HG03354 (cell line): Measurements from ENCODE around the gene CABP4.
A peak's percentile ranks its signal among the peaks of the same experiment; 100 is the strongest.

Experiments used
- ATAC-seq: cut with Tn5 transposase; IDR thresholded peaks from one replicate; pipeline ENCODE4 v1.9.1; 2021; ENCODE audit warnings: mild to moderate bottlenecking; ENCODE audit not compliant: unreplicated experiment, poor library complexity, severe bottlenecking

Gene CABP4

GRCh38 chr11:67505605-67506396, 50.6 kb downstream of the CABP4 start:
- peak; percentile 27 for ATAC-seq

GRCh38 chr11:67506426-67507051, 51.4 kb downstream of the CABP4 start:
- no peak for ATAC-seq

GRCh38 chr11:67507242-67507863, 52.2 kb downstream of the CABP4 start:
- no peak for ATAC-seq

DNA sequence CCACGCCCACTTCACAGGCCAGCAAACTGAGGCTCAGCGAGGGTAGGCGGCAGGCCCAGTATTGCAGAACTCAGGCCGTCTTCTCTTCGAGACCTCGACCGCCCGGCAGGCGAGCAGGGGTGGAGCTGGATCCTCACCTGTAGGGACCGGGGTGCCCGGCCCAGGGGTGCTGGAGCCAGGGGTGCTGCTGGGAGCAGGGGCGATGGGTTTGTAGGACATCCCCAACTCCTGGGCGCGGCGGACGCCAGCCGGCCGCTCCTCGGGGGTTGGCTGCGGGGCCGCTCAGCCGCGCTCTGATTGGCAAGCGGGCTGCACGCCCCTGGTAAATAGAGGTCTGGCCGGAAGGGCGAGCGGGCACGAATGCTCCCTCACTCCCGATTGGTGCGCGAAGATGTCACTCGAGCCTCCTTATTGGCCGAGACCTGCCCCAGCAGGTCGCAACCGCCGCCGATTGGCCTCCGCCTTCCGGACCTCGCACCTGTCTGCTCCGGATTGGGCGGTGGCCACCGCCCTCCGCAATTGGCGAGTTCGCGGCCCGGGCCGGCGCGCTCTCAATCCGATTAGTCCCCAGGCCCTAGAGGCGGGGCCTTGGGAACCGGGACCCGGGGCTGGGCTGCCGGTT, 52.8 kb downstream of the CABP4 start, which contains the start of gene CDK2AP2:
TSS of gene CDK2AP2 (minus strand) at position 299 of the 622 bp plus-strand sequence. CDS start at position 219, 80 bp downstream.
- peak; percentile 76 for ATAC-seq

GRCh38 chr11:67508486-67509121, 53.5 kb downstream of the CABP4 start:
- peak; percentile 42 for ATAC-seq

- ATAC-seq = no peak
These were observed 54.8 kb downstream of the CABP4 start for GRCh38 chr11:67510023-67510345.
